NCI-H2029 treated with DMSO at 0.1 percent for 48 hours (cell line): ENCODE results near the gene SLC5A4.
"Not testable (repeated sequence)": the region's sequence is repeated elsewhere in the genome, so short reads cannot be mapped to it uniquely, and the experiment has no call there.

Experiments used
- DNase-seq: peaks from one replicate; lab custom pipeline; 2025; lab: John Stamatoyannopoulos, UW

Gene SLC5A4

DNA sequence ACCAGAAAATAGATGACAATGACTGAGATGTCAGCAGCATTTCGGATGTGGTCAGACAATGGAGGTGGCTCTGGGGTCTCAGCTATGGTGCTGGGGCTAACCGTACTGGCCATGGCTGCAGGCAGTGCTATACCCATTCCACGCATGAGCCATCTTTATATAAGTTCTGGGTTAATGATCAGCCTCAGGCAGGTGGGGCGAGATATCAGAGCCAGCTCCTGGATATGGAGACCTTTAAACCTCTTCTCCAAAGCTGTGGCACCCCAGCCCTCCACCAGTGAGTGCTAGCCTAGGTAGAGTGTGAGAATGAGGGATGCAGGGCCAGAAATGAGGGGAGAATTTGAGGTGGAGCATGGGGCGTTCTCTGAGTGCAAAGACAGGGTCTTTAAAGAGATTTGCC is at the start of gene SLC5A4:
Gene SLC5A4, minus strand, starts transcription at position 131 of the 400 bp plus-strand sequence. Its CDS starts 18 bp downstream, at position 113.
- no peak for DNase-seq

DNA sequence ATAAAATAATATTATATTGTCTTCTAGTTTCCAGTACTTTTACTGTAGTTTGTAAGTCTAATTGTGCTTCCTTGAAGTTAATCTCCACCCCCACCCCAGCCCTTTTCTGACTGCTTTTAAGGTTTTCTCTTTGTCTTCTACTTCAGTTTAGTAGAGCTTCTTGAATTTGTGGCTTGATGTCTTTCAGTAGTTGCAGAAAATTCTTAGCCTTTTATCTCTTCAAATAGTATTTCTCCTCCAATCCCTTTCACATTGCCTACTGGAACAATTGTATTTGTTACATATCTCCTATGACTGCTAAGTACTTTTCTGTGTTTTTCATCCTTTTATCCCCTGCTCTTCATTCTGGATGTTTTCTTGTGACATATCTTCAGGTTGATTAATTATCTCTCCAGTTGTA is 38.8 kb upstream of the SLC5A4 start:
- not testable (repeated sequence) for DNase-seq

- no peak for DNase-seq
Measured at GRCh38 chr22:32286290-32286840, 31.2 kb upstream of the SLC5A4 start.

DNA sequence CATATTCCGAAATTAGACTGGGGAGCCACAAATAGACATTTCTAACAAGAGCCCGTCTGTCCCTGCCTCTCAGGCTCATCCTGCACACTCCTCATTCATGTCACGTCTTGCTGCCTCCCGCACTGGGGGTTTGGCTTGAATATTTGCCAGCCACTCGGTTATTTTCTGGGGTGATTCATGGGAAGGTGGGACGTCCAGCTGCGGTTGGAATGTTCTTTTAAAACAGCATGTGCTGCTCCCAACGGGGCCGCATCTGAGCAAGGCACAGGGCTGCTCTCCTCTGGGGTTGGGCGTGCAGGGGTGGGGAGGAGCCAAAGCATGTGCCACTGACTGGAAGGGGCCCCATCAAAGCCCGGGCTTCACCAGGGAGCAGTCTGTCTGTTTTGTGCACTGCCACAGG is 25.9 kb upstream of the SLC5A4 start:
- DNase-seq = no peak

GRCh38 chr22:32275353-32275752 is 20.2 kb upstream of the SLC5A4 start:
- not testable (repeated sequence) for DNase-seq

GRCh38 chr22:32271389-32271788 is 16.2 kb upstream of the SLC5A4 start:
- no peak for DNase-seq

DNA sequence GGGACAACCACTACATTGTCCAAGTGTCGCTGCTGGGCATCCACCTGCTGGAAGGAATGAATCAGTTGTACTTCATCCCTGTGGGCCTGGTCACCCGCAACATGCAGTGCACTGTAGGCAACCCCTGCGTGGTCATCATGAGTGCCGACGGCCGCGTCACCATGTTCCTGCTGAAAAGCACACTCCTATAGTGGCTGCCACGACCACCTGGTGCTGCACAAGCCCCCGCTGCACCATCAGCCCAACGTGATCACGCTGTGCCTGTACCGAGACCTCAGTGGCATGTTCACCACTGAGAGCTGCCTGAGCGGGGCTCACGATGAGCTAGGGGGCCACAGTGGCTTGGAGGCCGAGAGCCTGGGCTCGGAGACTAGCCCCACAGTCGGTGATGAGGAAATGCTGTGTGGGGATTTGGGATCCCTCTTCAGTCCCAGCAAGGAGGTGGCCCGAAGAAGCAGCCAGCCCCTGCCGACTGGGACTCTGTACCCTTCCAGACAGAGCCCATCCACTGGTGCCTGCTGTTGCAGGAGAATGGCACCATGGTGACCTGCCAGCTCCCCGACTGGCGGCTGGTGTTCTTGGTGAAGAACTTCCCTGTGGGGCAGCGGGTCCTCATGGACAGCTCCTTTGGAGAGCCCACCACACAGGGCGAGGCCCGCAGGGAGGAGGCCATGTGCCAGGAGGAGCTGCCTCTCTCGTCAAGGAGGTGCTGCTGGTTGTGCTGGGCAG is 15.7 kb upstream of the SLC5A4 start:
- DNase-seq = no peak

DNA sequence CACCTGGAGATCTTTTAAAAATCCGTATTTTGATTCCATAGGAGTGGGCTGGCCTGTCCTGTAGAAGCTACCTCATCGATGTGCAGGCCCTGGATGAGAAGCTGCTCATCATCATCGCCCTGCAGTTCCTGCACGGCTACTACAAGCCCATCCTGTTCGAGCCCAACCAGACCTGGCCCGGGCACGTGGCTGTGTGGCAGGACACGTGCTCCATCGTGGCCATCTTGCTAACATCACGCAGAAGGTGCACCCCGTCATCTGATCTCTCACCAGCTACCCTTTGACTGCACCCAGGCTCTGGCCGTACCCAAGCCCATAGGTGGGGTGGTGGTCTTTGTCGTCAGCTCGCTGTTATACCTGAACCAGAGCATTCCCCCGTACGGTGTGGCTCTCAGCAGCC is 14.2 kb upstream of the SLC5A4 start:
- DNase-seq = no peak

- DNase-seq = no peak
Measured at GRCh38 chr22:32267011-32267410, 11.9 kb upstream of the SLC5A4 start.

DNA sequence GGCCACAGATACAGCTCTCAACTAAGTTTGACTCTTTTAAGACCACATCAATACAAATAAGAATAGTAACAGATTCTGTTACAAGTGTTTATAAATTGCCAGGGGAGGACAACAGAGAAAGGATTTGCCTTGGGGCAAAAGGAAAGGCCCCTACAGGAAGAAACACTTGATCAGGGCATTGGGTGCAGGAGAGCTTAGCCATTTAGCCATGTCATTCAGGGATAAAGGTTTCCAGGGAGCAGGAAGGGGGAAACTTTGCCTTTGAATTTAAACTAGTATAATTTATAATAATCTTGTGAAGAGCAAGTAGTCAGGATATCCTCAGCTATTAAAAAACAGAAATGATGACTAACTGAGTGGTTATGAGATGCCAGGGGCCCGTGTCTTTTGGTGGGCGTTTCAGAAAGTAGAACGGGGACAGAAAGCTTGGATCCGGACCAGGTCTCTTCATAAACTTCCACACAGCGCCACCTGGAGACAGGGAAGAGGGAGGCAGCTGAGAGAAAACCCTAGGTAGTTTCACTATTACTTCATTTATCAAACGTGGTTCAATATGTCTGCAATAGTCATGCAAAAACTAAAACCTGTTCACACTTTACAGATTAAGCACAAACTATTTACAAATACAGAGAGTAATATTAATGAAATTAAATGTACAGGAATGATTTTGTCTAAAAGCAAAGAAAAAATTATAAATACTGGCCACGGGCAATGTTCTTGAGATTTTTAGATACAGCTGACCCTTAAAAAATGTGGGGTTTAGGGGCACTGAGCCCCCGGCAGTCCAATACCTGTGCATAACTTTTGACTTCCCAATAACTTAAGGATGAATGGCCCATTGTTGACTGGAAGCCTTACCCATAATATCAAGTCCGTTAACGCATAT is 11.0 kb upstream of the SLC5A4 start:
- peak; percentile 61 for DNase-seq

- not testable (repeated sequence) for DNase-seq
Measured at GRCh38 chr22:32263678-32264077, 8.5 kb upstream of the SLC5A4 start.

DNA sequence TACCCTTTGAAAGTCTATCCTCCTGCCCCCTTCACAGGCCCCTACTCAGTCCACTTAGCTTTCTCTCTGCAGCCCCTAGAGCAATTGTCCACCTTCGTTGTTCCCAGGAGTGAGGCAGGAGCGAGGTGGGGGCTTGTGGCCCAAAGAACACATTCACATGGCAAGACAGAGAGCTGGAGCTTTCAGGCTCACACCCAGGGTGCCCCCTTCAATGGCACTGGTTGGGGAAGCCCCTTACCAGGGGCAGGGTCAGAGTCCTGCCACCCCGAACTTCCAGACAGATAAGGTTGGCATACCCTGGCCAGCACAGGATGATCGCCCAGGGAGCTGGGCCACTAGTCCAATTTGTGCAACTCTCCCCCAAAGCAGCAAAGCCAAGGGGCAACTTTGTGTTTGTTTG is 6.2 kb upstream of the SLC5A4 start:
- no peak for DNase-seq

GRCh38 chr22:32258791-32259190 is 3.6 kb upstream of the SLC5A4 start:
- no peak for DNase-seq

GRCh38 chr22:32255726-32256125 is 579 bp upstream of the SLC5A4 start:
- DNase-seq = no peak

DNA sequence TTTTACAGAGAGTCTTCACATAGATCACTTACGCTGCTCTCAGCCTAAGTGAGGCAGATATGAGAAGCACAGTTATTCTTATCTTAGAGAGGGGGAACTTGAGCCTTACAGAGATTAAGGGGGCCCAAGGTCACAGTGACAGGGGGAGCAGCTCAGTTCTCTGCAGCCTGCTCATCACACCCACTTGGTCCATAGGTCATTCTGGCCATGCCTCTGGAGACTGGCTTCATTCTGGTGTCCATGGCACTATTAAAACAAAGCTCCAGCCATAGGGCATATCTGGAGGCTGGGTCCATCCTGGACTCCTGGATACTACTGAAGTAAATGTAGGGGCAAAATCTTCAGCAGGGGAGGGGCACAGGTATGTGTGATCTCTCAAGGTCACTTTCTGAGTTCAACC is 5.9 kb downstream of the SLC5A4 start:
- DNase-seq = no peak

DNA sequence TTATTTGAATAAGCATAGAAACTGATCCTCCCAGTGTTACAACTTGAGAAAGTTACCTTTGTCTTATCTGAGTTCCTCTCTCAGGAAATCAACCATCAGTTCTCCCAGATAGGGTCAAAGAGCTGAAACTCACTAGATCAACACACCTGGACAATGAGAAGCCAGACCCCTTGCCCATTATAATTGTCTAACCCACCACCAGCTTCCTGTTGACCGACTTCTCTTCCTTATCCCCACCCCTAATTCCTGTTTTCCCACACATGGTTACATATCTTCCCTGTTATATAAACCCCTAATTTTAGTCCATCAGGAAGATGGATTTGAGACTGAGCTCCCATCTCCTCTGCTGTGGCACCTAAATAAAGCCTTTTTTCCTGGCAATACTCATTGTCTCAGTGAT is 6.9 kb downstream of the SLC5A4 start:
- DNase-seq = no peak

DNA sequence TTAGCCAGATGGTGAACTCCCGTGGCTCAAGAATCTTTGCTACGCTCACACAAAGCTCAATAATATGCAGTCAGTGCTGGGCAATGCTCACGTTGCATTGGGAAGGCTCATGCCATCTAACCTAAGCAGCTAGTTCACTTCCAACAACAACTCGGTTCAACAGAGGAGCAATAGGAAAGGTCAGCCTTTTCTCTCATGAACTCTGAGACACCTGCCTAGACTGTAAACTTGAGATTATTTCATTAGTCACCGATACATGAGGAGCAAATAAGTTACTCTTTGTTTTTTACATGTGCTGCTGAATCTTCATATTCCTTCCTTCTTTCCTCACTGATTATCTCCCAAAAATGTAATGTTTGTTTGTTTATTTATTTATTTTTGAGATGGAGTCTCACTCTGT is 9.0 kb downstream of the SLC5A4 start:
- no peak for DNase-seq

GRCh38 chr22:32245042-32245441 is 10.1 kb downstream of the SLC5A4 start:
- DNase-seq = no peak

GRCh38 chr22:32244547-32244946 is 10.6 kb downstream of the SLC5A4 start:
- DNase-seq = no peak

DNA sequence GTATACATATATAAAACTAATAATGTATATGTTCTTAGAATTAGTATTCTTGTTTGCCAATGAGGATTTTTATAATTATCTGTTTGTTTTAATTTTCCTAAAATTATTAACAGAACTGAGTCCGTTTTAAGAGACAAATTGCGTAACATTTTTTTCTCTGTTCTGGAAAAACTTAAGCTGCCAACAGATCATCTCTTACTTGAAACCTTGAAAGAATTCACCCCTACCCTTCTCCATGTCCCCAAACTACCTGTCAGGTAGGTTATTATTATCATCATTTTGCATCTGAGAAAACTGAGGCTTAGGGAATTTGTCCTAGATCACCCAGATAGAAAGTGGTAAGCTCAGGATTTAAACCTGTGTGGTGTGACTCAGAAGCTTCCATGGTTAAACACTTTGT is 14.7 kb downstream of the SLC5A4 start:
- DNase-seq = no peak

GRCh38 chr22:32237906-32238305 is 17.2 kb downstream of the SLC5A4 start:
- DNase-seq = peak; percentile 35

- DNase-seq = no peak
Measured at GRCh38 chr22:32236970-32237369, 18.2 kb downstream of the SLC5A4 start.

DNA sequence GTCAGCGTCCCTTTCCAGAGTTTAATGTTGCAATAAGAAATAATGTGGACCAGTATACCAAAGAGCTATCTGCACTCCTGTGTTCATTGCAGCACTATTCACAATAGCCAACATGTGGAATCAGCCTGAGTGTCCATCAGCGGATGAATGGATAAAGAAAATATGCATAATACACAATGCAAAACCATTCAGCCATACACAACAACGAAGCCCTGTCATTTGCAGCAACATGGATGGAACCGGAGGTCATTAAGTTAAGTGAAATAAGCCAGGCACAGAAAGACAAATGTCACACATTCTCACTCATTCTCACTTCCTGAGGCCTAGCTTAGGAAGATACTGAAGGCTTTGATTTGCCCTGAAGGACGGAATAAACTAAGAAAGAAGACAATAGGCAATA is 22.1 kb downstream of the SLC5A4 start:
- no peak for DNase-seq
